Measurements from ENCODE around the gene TFB1M. TPM values are rescaled to one million over a fixed set of nuclear protein-coding genes. Genes with fewer than 3 reads are reported as not detected.
"Not testable (repeated sequence)": the region's sequence is repeated elsewhere in the genome, so short reads cannot be mapped to it uniquely, and the experiment has no call there.

TFB1M gene
- total RNA-seq (ENCODE audit: low replicate concordance) = 18.5 and 25.4 TPM in 2 replicates
- long read RNA-seq, transcript TFB1M-201 (7 exons, 1,424 nt) = major isoform, 24 of 40 reads
- long read RNA-seq, partial matches to known transcripts = 6 of 40 reads
- long read RNA-seq, other reads (novel, unspliced or antisense) = 10 of 40 reads

DNA sequence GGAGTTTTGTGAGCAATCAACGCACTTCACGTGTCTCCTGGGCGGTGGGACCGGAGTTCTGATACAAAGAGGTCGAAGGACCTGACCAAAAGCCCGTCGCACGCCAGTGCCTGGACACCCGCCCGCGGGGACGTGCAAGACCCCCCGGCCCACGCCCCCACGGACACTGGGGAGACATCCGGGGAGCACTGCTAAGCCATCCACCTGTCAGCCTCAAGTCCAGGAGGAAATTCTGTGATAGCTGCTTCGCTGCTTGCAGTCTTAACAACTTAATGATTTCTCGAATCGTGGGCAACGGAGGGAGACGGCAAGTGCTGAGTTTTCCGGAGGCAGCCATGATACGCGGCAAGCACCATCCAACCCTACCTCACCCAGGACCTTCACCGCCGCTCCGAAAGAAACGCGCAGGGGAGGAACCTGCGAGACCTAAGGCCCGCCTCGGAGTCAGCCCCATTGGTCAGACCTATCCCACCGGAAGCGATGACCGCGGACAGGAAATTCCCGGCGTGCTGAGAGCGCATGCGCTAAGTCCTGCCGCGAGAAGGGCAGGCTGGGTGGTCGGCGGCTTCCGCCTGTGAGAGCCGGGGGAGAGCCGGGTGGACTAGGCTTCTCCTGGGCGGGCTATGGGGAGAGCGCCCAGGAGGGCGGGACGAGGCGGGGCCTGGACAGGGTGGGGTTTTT lies at the start of gene TFB1M:
TFB1M (minus strand) TSS at position 393 of the 681 bp plus-strand sequence; CDS start at position 337, 56 bp downstream.
- Mint-ChIP-seq H3K4me1 (ENCODE audit: unreplicated experiment) (peaks cover 19% of the 10 kb centered on the region), H3K27me3 (no peaks in the 10 kb centered on the region), H3K27ac (peak within 1 kb of the TSS; percentile 93), H3K4me3 (peak within 1 kb of the TSS; percentile 93), H3K36me3 (peaks cover 11% of the 10 kb centered on the region), H3K9me3 (no peaks in the 10 kb centered on the region)
- DNase-seq (ENCODE audit: extremely low spot score, unreplicated experiment) = peak; percentile 99
- TF ChIP-seq, protein P1, sequence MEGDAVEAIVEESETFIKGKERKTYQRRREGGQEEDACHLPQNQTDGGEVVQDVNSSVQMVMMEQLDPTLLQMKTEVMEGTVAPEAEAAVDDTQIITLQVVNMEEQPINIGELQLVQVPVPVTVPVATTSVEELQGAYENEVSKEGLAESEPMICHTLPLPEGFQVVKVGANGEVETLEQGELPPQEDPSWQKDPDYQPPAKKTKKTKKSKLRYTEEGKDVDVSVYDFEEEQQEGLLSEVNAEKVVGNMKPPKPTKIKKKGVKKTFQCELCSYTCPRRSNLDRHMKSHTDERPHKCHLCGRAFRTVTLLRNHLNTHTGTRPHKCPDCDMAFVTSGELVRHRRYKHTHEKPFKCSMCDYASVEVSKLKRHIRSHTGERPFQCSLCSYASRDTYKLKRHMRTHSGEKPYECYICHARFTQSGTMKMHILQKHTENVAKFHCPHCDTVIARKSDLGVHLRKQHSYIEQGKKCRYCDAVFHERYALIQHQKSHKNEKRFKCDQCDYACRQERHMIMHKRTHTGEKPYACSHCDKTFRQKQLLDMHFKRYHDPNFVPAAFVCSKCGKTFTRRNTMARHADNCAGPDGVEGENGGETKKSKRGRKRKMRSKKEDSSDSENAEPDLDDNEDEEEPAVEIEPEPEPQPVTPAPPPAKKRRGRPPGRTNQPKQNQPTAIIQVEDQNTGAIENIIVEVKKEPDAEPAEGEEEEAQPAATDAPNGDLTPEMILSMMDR (conservative IDR thresholded peaks at IDR 0.05) = no peak

DNA sequence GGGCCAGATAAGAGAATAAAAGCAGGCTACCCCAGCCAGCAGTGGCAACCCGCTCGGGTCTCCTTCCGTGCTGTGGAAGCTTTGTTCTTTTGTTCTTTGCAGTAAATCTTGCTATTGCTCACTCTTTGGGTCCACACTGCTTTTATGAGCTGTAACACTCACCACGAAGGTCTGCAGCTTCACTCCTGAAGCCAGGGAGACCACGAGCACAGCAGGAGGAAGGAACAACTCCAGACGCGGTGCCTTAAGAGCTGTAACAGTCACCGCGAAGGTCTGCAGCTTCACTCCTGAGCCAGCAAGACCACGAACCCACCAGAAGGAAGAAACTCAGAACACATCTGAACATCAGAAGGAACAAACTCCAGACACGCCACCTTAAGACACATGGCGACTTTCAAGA lies 49.7 kb upstream of the TFB1M start:
- DNase-seq (ENCODE audit: extremely low spot score, unreplicated experiment); H3K27ac Mint-ChIP-seq; H3K27me3 Mint-ChIP-seq; H3K9me3 Mint-ChIP-seq; H3K36me3 Mint-ChIP-seq; H3K4me1 Mint-ChIP-seq (ENCODE audit: unreplicated experiment); H3K4me3 Mint-ChIP-seq: not testable (repeated sequence)

DNA sequence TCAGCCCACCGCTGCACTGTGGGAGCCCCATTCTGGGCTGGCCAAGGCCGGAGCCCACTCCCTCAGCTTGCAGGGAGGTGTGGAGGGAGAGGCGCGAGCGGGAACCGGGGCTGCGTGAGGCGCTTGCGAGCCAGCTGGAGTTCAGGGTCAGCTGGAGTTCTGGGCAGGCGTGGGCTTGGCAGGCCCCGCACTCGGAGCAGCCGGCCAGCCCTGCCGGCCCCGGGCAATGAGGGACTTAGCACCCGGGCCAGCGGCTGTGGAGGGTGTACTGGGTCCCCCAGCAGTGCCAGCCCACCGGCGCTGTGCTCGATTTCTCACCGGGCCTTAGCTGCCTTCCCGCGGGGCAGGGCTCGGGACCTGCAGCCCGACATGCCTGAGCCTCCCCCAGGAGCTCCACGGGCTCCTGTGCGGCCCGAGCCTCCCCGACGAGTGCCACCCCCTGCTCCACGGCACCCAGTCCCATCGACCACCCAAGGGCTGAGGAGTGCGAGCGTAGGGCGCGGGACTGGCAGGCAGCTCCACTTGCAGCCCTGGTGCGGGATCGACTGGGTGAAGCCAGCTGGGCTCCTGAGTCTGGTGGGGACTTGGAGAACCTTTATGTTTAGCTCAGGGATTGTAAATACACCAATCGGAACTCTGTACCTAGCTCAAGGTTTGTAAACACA lies 48.8 kb upstream of the TFB1M start:
- H3K27ac Mint-ChIP-seq; H3K27me3 Mint-ChIP-seq; H3K36me3 Mint-ChIP-seq; H3K4me3 Mint-ChIP-seq; H3K4me1 Mint-ChIP-seq (ENCODE audit: unreplicated experiment); DNase-seq (ENCODE audit: extremely low spot score, unreplicated experiment); H3K9me3 Mint-ChIP-seq: not testable (repeated sequence)

DNA sequence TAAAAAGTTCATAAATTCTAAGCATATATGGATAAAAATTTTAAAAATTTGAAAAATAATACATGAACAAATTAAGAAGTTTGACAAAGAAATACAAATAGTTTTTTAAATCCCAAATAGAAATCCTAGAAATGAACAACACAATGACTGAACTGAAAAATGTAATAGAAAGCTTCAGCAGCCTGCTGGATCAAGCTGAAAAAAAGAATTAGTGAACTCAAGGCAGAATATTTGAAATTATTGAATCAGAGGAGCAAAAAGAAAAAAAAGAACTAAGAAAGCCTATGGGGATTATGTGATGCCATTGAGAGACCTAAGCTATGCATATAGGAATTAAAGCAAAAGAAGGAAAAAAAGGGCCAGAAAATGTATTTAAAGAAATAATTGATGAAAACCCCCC lies 39.9 kb upstream of the TFB1M start:
- Mint-ChIP-seq H3K4me3 (no peak overlapping the region), H3K9me3 (peaks cover 6% of the 10 kb centered on the region), H3K36me3 (no peaks in the 10 kb centered on the region), H3K4me1 (ENCODE audit: unreplicated experiment) (no peaks in the 10 kb centered on the region), H3K27ac (no peak overlapping the region), H3K27me3 (peaks cover 4% of the 10 kb centered on the region)
- TF ChIP-seq, protein P1 (conservative IDR thresholded peaks at IDR 0.05) = no peak
- DNase-seq (ENCODE audit: extremely low spot score, unreplicated experiment) = no peak

DNA sequence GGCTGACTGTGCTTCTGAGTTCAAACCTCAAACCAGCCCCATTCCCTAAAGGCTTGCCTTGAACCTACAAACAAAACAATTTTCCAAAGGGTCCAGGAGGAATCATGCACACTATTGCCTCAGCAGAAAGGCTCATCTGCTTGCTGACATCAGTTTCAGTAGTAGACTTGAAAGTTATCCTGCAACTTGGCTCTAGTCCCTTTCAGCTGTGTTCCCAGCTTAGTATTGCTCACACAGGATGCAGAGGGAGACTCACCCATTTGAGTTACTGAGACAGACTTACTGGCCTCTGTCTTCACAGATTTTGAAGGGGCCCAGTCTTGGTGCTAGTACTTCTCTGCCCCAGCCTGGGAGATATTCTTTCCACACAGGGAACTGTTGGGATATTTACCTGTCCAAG lies 38.5 kb upstream of the TFB1M start:
- H3K27me3 Mint-ChIP-seq = no peaks in the 10 kb centered on the region
- H3K9me3 Mint-ChIP-seq = peaks cover 6% of the 10 kb centered on the region
- DNase-seq (ENCODE audit: extremely low spot score, unreplicated experiment) = no peak
- H3K4me3 Mint-ChIP-seq = no peak overlapping the region
- H3K4me1 Mint-ChIP-seq (ENCODE audit: unreplicated experiment) = no peaks in the 10 kb centered on the region
- H3K36me3 Mint-ChIP-seq = no peaks in the 10 kb centered on the region
- H3K27ac Mint-ChIP-seq = no peak overlapping the region
- TF ChIP-seq, protein P1 (conservative IDR thresholded peaks at IDR 0.05) = no peak

DNA sequence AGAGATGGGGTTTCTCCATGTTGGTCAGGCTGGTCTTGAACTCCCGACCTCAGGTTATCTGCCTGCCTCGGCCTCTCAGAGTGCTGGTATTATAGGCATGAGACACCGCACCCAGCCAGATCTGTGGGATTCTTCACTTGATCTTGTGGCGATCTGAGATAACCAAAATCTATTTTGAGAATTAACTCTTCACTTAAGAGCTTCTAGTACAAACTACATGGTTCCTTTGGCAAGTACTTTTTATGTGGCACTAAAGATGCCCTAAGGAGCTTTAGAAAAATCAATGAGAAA lies 37.8 kb upstream of the TFB1M start:
- no peaks in the 10 kb centered on the region for H3K36me3 Mint-ChIP-seq
- H3K27ac Mint-ChIP-seq = no peak overlapping the region
- no peak for DNase-seq (ENCODE audit: extremely low spot score, unreplicated experiment)
- H3K27me3 Mint-ChIP-seq = no peaks in the 10 kb centered on the region
- peaks cover 6% of the 10 kb centered on the region for H3K9me3 Mint-ChIP-seq
- H3K4me3 Mint-ChIP-seq = no peak overlapping the region
- no peaks in the 10 kb centered on the region for H3K4me1 Mint-ChIP-seq (ENCODE audit: unreplicated experiment)
- TF ChIP-seq, protein P1 (conservative IDR thresholded peaks at IDR 0.05) = no peak

Data from type B pancreatic cell (in vitro differentiated cells).